Measurements from ENCODE around the gene FADS3. TPM values are rescaled to one million over a fixed set of nuclear protein-coding genes. Genes with fewer than 3 reads are reported as not detected.
"Not testable (repeated sequence)": the region's sequence is repeated elsewhere in the genome, so short reads cannot be mapped to it uniquely, and the experiment has no call there.

FADS3 gene
- total RNA-seq, 4 donors from 2014 or later, result 135 to 327 (median 205) TPM

GRCh38 chr11:61885166-61885778 is 6.1 kb downstream of the FADS3 start:
- 85 to 90% methylated on average over 1 to 7 of the region's 7 CpGs for WGBS, 2 donors
- no peaks in the 10 kb centered on the region for H3K27me3 ChIP-seq
- H3K36me3 ChIP-seq, result no peaks in the 10 kb centered on the region
- TF ChIP-seq EP300 (IDR thresholded peaks at IDR 0.05) (no peak), CTCF (IDR thresholded peaks at IDR 0.05) (no peak), POLR2A (IDR thresholded peaks at IDR 0.05) (no peak)
- DNase-seq (ENCODE audit: low spot score in 2 of 2), result no peak
- no peaks in the 10 kb centered on the region for H3K9me3 ChIP-seq
- no peak overlapping the region for H3K4me3 ChIP-seq
- peaks cover 0 to 74% (median 16%) of the 10 kb centered on the region in 4 donors for H3K4me1 ChIP-seq
- H3K27ac ChIP-seq, result peak overlapping the region in 1 of 4 donors; percentile 4

GRCh38 chr11:61883947-61884346 is 7.4 kb downstream of the FADS3 start:
- peaks cover 0 to 64% (median 7%) of the 10 kb centered on the region in 4 donors for H3K4me1 ChIP-seq
- H3K9me3 ChIP-seq, result no peaks in the 10 kb centered on the region
- no peak for TF ChIP-seq EP300 (IDR thresholded peaks at IDR 0.05)
- TF ChIP-seq CTCF (IDR thresholded peaks at IDR 0.05), result no peak
- TF ChIP-seq POLR2A (IDR thresholded peaks at IDR 0.05), result no peak
- no peak overlapping the region for H3K4me3 ChIP-seq
- H3K36me3 ChIP-seq, result peaks cover 0 to 13% (median 0%) of the 10 kb centered on the region in 3 donors
- no peaks in the 10 kb centered on the region for H3K27me3 ChIP-seq
- no peak for DNase-seq (ENCODE audit: low spot score in 2 of 2)
- 77 to 84% methylated on average over 5 of the region's 5 CpGs for WGBS, 2 donors
- H3K27ac ChIP-seq, result no peak overlapping the region

GRCh38 chr11:61883327-61883726 is 8.0 kb downstream of the FADS3 start:
- H3K27me3 ChIP-seq, result no peaks in the 10 kb centered on the region
- H3K36me3 ChIP-seq, result peaks cover 0 to 19% (median 0%) of the 10 kb centered on the region in 3 donors
- H3K27ac ChIP-seq, result no peak overlapping the region
- no peaks in the 10 kb centered on the region for H3K9me3 ChIP-seq
- DNase-seq (ENCODE audit: low spot score in 2 of 2), result no peak
- no peak overlapping the region for H3K4me3 ChIP-seq
- peaks cover 0 to 58% (median 4%) of the 10 kb centered on the region in 4 donors for H3K4me1 ChIP-seq
- WGBS, 2 donors, result 76 to 91% methylated on average over 10 of the region's 10 CpGs
- TF ChIP-seq EP300 (IDR thresholded peaks at IDR 0.05) (no peak), POLR2A (IDR thresholded peaks at IDR 0.05) (no peak), CTCF (IDR thresholded peaks at IDR 0.05) (no peak)

- TF ChIP-seq POLR2A (IDR thresholded peaks at IDR 0.05) (no peak), CTCF (IDR thresholded peaks at IDR 0.05) (no peak), EP300 (IDR thresholded peaks at IDR 0.05) (no peak)
- no peak overlapping the region for H3K4me3 ChIP-seq
- no peak for DNase-seq (ENCODE audit: low spot score in 2 of 2)
- no peaks in the 10 kb centered on the region for H3K27me3 ChIP-seq
- H3K9me3 ChIP-seq, result no peaks in the 10 kb centered on the region
- peaks cover 0 to 24% (median 0%) of the 10 kb centered on the region in 3 donors for H3K36me3 ChIP-seq
- 87 to 89% methylated on average over 6 of the region's 6 CpGs for whole genome bisulfite sequencing, 2 donors
- peaks cover 0 to 53% (median 3%) of the 10 kb centered on the region in 4 donors for H3K4me1 ChIP-seq
- no peak overlapping the region for H3K27ac ChIP-seq
Measured at GRCh38 chr11:61882879-61883278, 8.5 kb downstream of the FADS3 start.

- H3K4me3 ChIP-seq; H3K27me3 ChIP-seq; DNase-seq (ENCODE audit: low spot score in 2 of 2); H3K9me3 ChIP-seq; H3K27ac ChIP-seq: not testable (repeated sequence)
- Histone ChIP-seq H3K4me1 (peaks cover 0 to 47% (median 3%) of the 10 kb centered on the region in 4 donors), H3K36me3 (peaks cover 0 to 30% (median 0%) of the 10 kb centered on the region in 3 donors)
- WGBS, 2 donors, result 79 to 92% methylated on average over 3 of the region's 3 CpGs
Measured at GRCh38 chr11:61882267-61882666, 9.1 kb downstream of the FADS3 start.

All from tibial nerve (tissue), 4 donors.